HG02885 (cell line): Measurements from ENCODE around the gene RNF13.
"Not testable (repeated sequence)": the region's sequence is repeated elsewhere in the genome, so short reads cannot be mapped to it uniquely, and the experiment has no call there.

Experiments used
- ATAC-seq: cut with Tn5 transposase; IDR thresholded peaks from one replicate; pipeline ENCODE4 v1.9.1; 2021; ENCODE audit warnings: mild to moderate bottlenecking; ENCODE audit not compliant: unreplicated experiment, poor library complexity

The RNF13 gene

GRCh38 chr3:149832086-149832485 is 19.1 kb downstream of the RNF13 start:
- no peak for ATAC-seq

- ATAC-seq = no peak
Observed at GRCh38 chr3:149833241-149833640, 20.2 kb downstream of the RNF13 start.

- ATAC-seq = not testable (repeated sequence)
Observed at GRCh38 chr3:149838491-149838890, 25.5 kb downstream of the RNF13 start.

GRCh38 chr3:149839469-149839868 is 26.5 kb downstream of the RNF13 start:
- not testable (repeated sequence) for ATAC-seq

GRCh38 chr3:149839896-149840295 is 26.9 kb downstream of the RNF13 start:
- no peak for ATAC-seq

- ATAC-seq = no peak
Observed at GRCh38 chr3:149843502-149843901, 30.5 kb downstream of the RNF13 start.

GRCh38 chr3:149844091-149844490 is 31.1 kb downstream of the RNF13 start:
- ATAC-seq = no peak

GRCh38 chr3:149845570-149846244 is 32.7 kb downstream of the RNF13 start:
- no peak for ATAC-seq

- ATAC-seq = no peak
Observed at GRCh38 chr3:149848238-149848637, 35.2 kb downstream of the RNF13 start.

- ATAC-seq = no peak
Observed at GRCh38 chr3:149848688-149849087, 35.7 kb downstream of the RNF13 start.

GRCh38 chr3:149850787-149851584 is 38.0 kb downstream of the RNF13 start:
- ATAC-seq = no peak

GRCh38 chr3:149858911-149859310 is 45.9 kb downstream of the RNF13 start:
- ATAC-seq = no peak

- no peak for ATAC-seq
Observed at GRCh38 chr3:149860881-149861280, 47.9 kb downstream of the RNF13 start.

- no peak for ATAC-seq
Observed at GRCh38 chr3:149867563-149867962, 54.5 kb downstream of the RNF13 start.

- no peak for ATAC-seq
Observed at GRCh38 chr3:149871855-149872254, 58.8 kb downstream of the RNF13 start.

GRCh38 chr3:149872589-149872988 is 59.6 kb downstream of the RNF13 start:
- ATAC-seq = no peak

- no peak for ATAC-seq
Observed at GRCh38 chr3:149877668-149878067, 64.7 kb downstream of the RNF13 start.

- no peak for ATAC-seq
Observed at GRCh38 chr3:149879872-149880271, 66.9 kb downstream of the RNF13 start.

GRCh38 chr3:149881879-149882278 is 68.9 kb downstream of the RNF13 start:
- no peak for ATAC-seq

- no peak for ATAC-seq
Observed at GRCh38 chr3:149883134-149883533, 70.1 kb downstream of the RNF13 start.

- not testable (repeated sequence) for ATAC-seq
Observed at GRCh38 chr3:149883860-149884259, 70.8 kb downstream of the RNF13 start.

GRCh38 chr3:149884848-149885247 is 71.8 kb downstream of the RNF13 start:
- ATAC-seq = not testable (repeated sequence)
